KOPT-K1 (cell line): ENCODE results near the gene GSTA2.
"Not testable (repeated sequence)": the region's sequence is repeated elsewhere in the genome, so short reads cannot be mapped to it uniquely, and the experiment has no call there.

Experiments
- H3K27ac ChIP-seq: fragments of 200-600 bp; sonication (generic); 2 replicates; pipeline ENCODE4 v1.5.1; 2016; ENCODE audit warnings: antibody characterized with exemption, mild to moderate bottlenecking, low read depth, low read length; ENCODE audit not compliant: poor library complexity, severe bottlenecking
- H3K36me3 ChIP-seq: fragments of 200-600 bp; sonication (generic); 2 replicates; pipeline ENCODE4 v1.5.1; 2017; ENCODE audit warnings: antibody characterized with exemption, mild to moderate bottlenecking, low read length, moderate library complexity; ENCODE audit not compliant: insufficient read depth
- H3K9me3 ChIP-seq: fragments of 200-600 bp; sonication (generic); 2 replicates; pipeline ENCODE4 v1.5.1; 2017; ENCODE audit warnings: antibody characterized with exemption, low read length, mild to moderate bottlenecking; ENCODE audit not compliant: insufficient read depth, poor library complexity, severe bottlenecking

GSTA2 gene

DNA sequence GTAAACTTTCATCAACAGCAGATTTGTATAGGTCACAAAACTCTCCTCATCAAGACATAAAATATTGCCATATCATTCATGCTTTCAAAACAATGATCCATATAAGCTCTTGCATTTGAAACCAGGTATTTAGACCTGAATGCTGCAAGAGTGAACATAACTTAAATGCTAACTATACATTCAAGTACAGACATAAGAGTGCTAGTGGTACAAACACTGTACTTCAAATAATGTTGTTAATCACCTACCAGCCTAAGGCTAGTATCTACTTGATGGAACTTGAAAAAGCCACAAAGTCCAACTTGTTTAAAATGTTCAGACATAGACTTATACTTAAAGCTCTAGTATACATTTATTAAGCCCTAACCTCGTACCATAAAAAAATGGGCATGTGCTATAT lies 16.0 kb upstream of the GSTA2 start:
- no peak overlapping the region for H3K27ac ChIP-seq
- H3K9me3 ChIP-seq = no peaks in the 10 kb centered on the region
- H3K36me3 ChIP-seq = no peaks in the 10 kb centered on the region

GRCh38 chr6:52776711-52777351 lies 13.6 kb upstream of the GSTA2 start:
- H3K27ac ChIP-seq, H3K9me3 ChIP-seq, H3K36me3 ChIP-seq: not testable (repeated sequence)

DNA sequence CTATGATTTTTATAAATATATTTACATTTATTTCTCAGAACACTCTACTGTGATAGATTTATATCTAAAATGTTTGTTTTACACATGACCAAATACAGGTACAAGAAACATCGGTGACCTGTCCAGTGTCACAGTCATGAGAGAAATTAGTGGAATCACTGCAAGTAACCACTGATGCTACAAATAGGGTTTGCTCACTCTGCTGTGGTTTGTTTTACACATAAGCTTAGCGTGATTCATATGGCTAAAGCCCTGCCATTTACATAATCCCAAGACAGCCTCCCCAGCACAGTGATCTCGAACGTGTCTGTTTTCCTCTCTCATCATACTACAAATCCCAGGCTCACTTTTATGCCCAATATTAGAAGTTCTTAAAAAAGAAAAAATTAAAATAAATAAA lies 6.1 kb upstream of the GSTA2 start:
- H3K27ac ChIP-seq, H3K9me3 ChIP-seq, H3K36me3 ChIP-seq: not testable (repeated sequence)

- not testable (repeated sequence) for H3K9me3 ChIP-seq, H3K27ac ChIP-seq, H3K36me3 ChIP-seq
Observed at GRCh38 chr6:52767658-52768057, 4.4 kb upstream of the GSTA2 start.

- not testable (repeated sequence) for H3K9me3 ChIP-seq, H3K27ac ChIP-seq, H3K36me3 ChIP-seq
Observed at GRCh38 chr6:52761673-52762491, 1.4 kb downstream of the GSTA2 start.

DNA sequence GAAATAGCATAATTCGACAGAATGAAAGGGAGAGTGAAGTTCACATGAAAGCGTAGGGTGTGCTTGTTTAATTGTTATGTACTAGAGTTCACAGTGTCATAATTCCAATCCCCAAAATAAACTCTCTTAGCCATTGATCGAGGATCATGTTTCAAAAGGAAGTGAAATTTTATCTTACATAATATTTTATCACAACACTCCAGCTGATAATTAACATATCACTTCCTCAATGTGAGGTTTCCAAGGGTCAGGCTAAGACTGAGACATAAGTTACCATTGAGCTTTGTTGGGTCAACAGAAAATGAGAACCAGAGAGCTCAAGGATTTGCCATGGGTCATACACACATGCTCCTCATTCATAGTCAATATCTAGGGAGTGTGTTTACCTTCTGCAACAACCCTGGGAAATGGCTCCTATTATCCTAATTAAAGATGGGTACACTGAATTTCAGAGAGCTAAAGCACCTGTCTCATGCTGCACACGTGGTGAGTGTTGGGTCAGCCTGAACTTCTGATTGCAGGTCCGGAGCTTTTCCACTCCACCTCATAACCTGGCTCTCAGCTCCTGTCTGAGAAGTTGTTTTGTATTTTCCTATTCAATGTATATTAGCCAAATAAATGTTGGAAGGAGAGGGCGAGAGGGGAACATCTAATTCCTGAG lies 3.0 kb downstream of the GSTA2 start:
- Histone ChIP-seq H3K27ac (no peak overlapping the region), H3K36me3 (no peaks in the 10 kb centered on the region), H3K9me3 (no peaks in the 10 kb centered on the region)

DNA sequence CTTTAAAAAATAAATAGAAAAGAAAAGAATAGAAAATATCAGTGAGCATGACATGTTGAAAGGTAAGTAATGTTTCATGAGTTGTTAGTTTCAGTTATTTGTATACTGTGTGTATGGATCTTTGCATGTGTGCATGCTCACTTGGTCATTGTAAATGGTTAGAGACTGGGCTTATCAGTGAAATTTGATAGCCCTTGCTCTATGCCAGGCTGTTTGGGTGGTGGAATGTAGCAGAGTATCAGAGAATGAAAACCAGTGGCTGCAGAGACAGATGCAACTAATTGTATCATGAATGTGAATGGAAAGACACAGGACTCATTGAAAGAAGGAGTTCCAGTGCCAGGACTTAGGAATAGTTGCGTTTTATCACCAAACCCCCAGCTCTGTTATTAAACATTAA lies 4.2 kb downstream of the GSTA2 start:
- Histone ChIP-seq H3K9me3 (no peaks in the 10 kb centered on the region), H3K27ac (no peak overlapping the region), H3K36me3 (no peaks in the 10 kb centered on the region)

- H3K9me3 ChIP-seq, H3K27ac ChIP-seq, H3K36me3 ChIP-seq: not testable (repeated sequence)
Observed at GRCh38 chr6:52757651-52758338, 5.5 kb downstream of the GSTA2 start.

DNA sequence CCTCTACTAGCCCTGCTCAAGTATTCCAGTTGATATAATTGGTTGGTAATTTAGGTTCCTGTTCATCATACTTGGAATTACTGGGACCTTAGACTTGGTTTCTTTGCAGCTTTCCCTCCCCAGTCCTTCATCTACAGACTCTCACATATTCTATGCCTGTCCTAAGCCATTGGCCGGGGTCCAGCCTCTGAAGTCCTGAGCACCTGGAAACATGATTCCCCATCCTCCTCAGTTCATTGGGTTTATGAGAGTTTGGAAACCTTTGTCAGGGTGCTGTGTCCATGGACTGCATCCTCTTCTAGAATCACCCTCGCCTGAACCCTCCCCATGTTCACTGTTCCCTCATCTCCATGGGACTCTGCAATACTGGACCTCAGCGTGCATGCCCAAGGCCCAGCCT lies 8.8 kb downstream of the GSTA2 start:
- H3K36me3 ChIP-seq = no peaks in the 10 kb centered on the region
- no peak overlapping the region for H3K27ac ChIP-seq

DNA sequence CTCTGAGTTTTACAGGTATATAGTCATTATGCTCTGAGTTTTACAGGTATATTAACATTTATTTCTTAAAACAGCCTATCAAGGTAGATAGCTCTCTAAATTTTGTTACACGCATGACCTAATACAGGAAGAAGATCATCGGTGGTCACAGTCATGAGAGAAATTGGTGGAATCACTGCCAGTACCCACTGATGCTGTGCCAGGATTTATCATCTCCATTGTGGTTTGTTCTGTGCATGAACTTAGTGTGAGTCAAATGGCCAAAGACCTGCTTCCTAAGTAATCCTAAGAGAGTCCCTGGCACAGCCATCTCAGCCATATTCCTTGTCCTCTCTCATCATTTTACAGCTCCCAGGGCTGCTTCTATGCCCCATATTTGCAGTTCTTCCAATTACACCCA lies 10.1 kb downstream of the GSTA2 start:
- not testable (repeated sequence) for H3K36me3 ChIP-seq, H3K9me3 ChIP-seq, H3K27ac ChIP-seq

More for the DNA sequence above, 8.8 kb downstream of the GSTA2 start:
- peaks cover 10% of the 10 kb centered on the region for H3K9me3 ChIP-seq

GRCh38 chr6:52752310-52752709 lies 11.0 kb downstream of the GSTA2 start:
- no peaks in the 10 kb centered on the region for H3K36me3 ChIP-seq

DNA sequence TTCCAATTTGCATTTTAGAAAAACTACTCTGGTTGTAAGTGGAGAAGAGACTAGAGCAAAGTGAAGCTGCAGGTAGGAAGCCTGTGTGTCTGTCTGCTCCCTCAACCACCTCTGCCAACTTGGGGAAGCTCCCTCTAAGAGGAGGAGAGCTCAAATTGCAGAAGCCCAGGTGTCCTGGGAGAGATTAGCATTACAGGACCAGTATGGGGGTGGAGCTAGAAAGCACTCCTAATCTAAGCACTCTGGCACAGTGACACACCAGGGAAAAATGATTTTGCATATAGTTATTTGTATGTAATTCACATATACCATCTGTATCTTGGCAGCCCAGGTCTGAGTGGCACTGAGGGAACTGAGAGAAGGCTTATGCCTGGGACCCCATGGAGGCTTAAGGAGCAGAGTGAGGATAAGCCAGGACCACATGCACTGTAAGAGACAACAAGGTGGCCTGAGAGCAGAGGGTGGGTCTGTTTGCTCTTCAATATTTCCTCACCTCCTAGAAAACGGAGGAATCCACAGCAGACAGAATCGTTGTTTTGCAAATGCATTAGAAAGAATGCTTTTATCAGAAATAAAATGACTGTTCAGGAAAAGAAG lies 13.6 kb downstream of the GSTA2 start:
- no peaks in the 10 kb centered on the region for H3K36me3 ChIP-seq
- no peak overlapping the region for H3K27ac ChIP-seq
- H3K9me3 ChIP-seq = peaks cover 10% of the 10 kb centered on the region

More at GRCh38 chr6:52752310-52752709, 11.0 kb downstream of the GSTA2 start:
- H3K27ac ChIP-seq = no peak overlapping the region
- H3K9me3 ChIP-seq = peaks cover 10% of the 10 kb centered on the region

DNA sequence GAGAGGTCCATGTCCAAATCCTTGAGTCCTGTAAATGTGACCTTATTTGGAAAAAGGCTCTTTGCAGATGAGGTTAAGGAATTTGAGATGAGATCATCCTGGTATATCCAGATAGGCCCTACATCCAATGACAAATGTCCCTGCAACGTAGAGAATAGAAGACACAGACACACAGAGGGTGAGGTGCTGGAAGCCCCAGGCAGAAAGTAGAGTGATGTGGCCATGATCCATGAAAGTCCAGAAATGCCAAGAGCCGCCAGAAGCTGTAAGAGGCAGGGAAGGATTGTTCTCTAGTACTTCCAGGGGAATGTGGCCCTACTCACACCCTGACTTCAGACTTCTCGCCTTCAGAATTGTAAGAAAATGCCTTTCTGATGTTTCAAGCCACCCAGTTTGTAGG lies 16.0 kb downstream of the GSTA2 start:
- H3K27ac ChIP-seq, H3K9me3 ChIP-seq, H3K36me3 ChIP-seq: not testable (repeated sequence)

DNA sequence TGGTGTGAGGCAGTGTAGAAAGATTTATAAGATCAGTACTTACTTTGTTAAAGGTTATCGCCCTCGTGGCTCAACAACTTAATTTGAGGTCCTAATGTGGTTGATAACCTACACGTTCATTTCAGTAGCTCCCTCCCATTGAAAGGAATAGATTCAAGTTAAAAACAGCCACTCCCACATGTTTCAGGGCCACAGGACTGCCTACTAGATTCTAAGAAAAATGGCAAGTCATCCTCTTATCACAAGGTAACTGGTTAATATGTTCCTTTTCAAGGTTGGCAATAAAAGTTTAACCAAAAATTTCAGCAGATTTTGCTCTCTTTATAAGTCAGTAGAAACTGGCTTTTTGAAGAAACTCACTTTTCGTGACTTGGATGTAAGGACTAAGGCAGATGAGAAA lies 17.1 kb downstream of the GSTA2 start:
- H3K27ac ChIP-seq = no peak overlapping the region
- peaks cover 8% of the 10 kb centered on the region for H3K9me3 ChIP-seq

GRCh38 chr6:52745764-52746201 lies 17.5 kb downstream of the GSTA2 start:
- Histone ChIP-seq H3K27ac (no peak overlapping the region), H3K36me3 (no peaks in the 10 kb centered on the region), H3K9me3 (peaks cover 4% of the 10 kb centered on the region)

More for the DNA sequence above, 17.1 kb downstream of the GSTA2 start:
- H3K36me3 ChIP-seq = no peaks in the 10 kb centered on the region
